ENCODE results near the gene FNDC8. TPM values are rescaled to one million over a fixed set of nuclear protein-coding genes. Genes with fewer than 3 reads are reported as not detected.

The FNDC8 gene
- total and polyA plus RNA-seq, 2 of the 8 experiments (the other 6 are each of a cell fraction or from before 2014, with no cell fraction given) = not detected

GRCh38 chr17:35094902-35095301 lies 26.5 kb upstream of the FNDC8 start:
- DNase-seq (ENCODE audit: low read depth in 1 of 2, low spot score in 2 of 2) (no peak), FAIRE-seq (no peak)
- Histone ChIP-seq H3K14ac (ENCODE audit: insufficient read length) (no peak overlapping the region), H3K9ac (replicated peaks in 1 of 4; ENCODE audit: extremely low read depth in 1 of 4, low read depth in 3 of 4, low read length in 3 of 4) (no peak overlapping the region), H3K9me3 (ENCODE audit: insufficient read depth in 2 of 2, low read depth in 1 of 2, low read length in 1 of 2) (no peaks in the 10 kb centered on the region), H3K23me2 (ENCODE audit: low read depth, low read length) (no peaks in the 10 kb centered on the region), H3K4me1 (replicated peaks in 1 of 4; ENCODE audit: control insufficient read depth in 3 of 4, insufficient read depth in 4 of 4, low read length in 3 of 4) (peaks cover 0 to 3% (median under 1%) of the 10 kb centered on the region in 4 experiments; a peak in 4 of 7 replicates), H2BK20ac (ENCODE audit: low read length) (no peak overlapping the region), H2BK5ac (ENCODE audit: low read depth, low read length) (no peak overlapping the region), H3K4me3 (ENCODE audit: extremely low read depth in 1 of 4, insufficient read depth in 2 of 4, low read depth in 3 of 4, low read length in 4 of 4) (no peak overlapping the region), H4K20me1 (replicated peaks in 1 of 2; ENCODE audit: control insufficient read depth in 1 of 2, insufficient read depth in 2 of 2, low read length in 2 of 2) (no peaks in the 10 kb centered on the region), H4K8ac (ENCODE audit: extremely low read depth, insufficient read depth, low read length) (no peak overlapping the region), H3K79me2 (ENCODE audit: control insufficient read depth in 1 of 2, insufficient read depth in 2 of 2, low read length in 2 of 2) (no peaks in the 10 kb centered on the region), H3K56ac (replicated peaks; ENCODE audit: insufficient read length, low read depth, low read length) (no peak overlapping the region), H3K27ac (ENCODE audit: low read depth, low read length) (no peak overlapping the region), H3K36me3 (ENCODE audit: control insufficient read depth in 2 of 4, insufficient read depth in 4 of 4, low read length in 3 of 4) (peaks cover 0 to 3% (median 0%) of the 10 kb centered on the region in 4 experiments; a peak in 3 of 8 replicates), H3K18ac (ENCODE audit: extremely low read depth, low read length) (no peak overlapping the region), H4K91ac (replicated peaks; ENCODE audit: insufficient read length, low read length) (no peak overlapping the region), H2BK120ac (replicated peaks; ENCODE audit: low read depth, low read length) (no peak overlapping the region), H2BK12ac (ENCODE audit: low read depth, low read length) (no peak overlapping the region), H3K79me1 (ENCODE audit: low read depth, low read length) (no peaks in the 10 kb centered on the region), H2AK5ac (ENCODE audit: low read depth, low read length) (no peak overlapping the region), H2AFZ (ENCODE audit: low read length) (no peak overlapping the region), H4K5ac (ENCODE audit: insufficient read length, low read depth, low read length) (no peak overlapping the region), H3K23ac (ENCODE audit: insufficient read length) (no peak overlapping the region), H2BK15ac (ENCODE audit: low read length) (no peak overlapping the region), H3K4me2 (ENCODE audit: insufficient read depth in 1 of 2, low read depth in 2 of 2, low read length in 2 of 2) (no peak overlapping the region), H3K27me3 (replicated peaks in 1 of 4; ENCODE audit: control insufficient read depth in 3 of 4, extremely low read depth in 1 of 4, insufficient read depth in 3 of 4, low read length in 3 of 4) (no peaks in the 10 kb centered on the region), H3K4ac (replicated peaks; ENCODE audit: insufficient read length, low read depth, low read length) (no peak overlapping the region)
- ChIA-PET POLR2A (ENCODE audit: partially characterized antibody) (interaction anchor here (0.6 to 3.3 kb wide), 9 partner anchors 9 to 115 kb away, joined by 3 to 15 read pairs (median 5); partner anchors contain the start of gene RAD51D), CTCF (ENCODE audit: partially characterized antibody) (interaction anchor here (0.7 to 4.7 kb wide), 5 partner anchors 11 to 106 kb away, joined by 3 to 26 read pairs (median 3); partner anchors contain the start of genes FNDC8 and RAD51D)
- WGBS, 2 experiments (ENCODE audit: extremely low coverage in 1 of 2, insufficient coverage in 1 of 2, insufficient read length in 1 of 2, insufficient replicate concordance in 2 of 2, low coverage in 1 of 2, low lambda C conversion rate in 2 of 2, missing lambda C conversion rate in 1 of 2) = 89% methylated on average over 2 of the region's 2 CpGs; no CpG with 5 or more reads in 1 of the 2 experiments
- TF ChIP-seq GABPA (IDR thresholded peaks at IDR 0.05; ENCODE audit: borderline replicate concordance, insufficient read depth, low read length) (no peak), MAX (IDR thresholded peaks at IDR 0.05) (no peak), KDM5A (IDR thresholded peaks at IDR 0.05; ENCODE audit: low read length) (no peak), GTF2F1 (IDR thresholded peaks at IDR 0.05; ENCODE audit: borderline replicate concordance, low read depth, low read length) (no peak), FOSL1 (IDR thresholded peaks at IDR 0.05; ENCODE audit: insufficient read depth, low read depth, low read length) (no peak), JUN (IDR thresholded peaks at IDR 0.05; ENCODE audit: low read depth, low read length) (no peak), NANOG (IDR thresholded peaks at IDR 0.05; ENCODE audit: insufficient read depth, low read depth, low read length, poor library complexity, severe bottlenecking) (no peak), EZH2 (IDR thresholded peaks at IDR 0.05; ENCODE audit: low read depth, low read length, severe bottlenecking) (no peak)
- TF ChIP-seq, protein P1, sequence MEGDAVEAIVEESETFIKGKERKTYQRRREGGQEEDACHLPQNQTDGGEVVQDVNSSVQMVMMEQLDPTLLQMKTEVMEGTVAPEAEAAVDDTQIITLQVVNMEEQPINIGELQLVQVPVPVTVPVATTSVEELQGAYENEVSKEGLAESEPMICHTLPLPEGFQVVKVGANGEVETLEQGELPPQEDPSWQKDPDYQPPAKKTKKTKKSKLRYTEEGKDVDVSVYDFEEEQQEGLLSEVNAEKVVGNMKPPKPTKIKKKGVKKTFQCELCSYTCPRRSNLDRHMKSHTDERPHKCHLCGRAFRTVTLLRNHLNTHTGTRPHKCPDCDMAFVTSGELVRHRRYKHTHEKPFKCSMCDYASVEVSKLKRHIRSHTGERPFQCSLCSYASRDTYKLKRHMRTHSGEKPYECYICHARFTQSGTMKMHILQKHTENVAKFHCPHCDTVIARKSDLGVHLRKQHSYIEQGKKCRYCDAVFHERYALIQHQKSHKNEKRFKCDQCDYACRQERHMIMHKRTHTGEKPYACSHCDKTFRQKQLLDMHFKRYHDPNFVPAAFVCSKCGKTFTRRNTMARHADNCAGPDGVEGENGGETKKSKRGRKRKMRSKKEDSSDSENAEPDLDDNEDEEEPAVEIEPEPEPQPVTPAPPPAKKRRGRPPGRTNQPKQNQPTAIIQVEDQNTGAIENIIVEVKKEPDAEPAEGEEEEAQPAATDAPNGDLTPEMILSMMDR (IDR thresholded peaks at IDR 0.05; ENCODE audit: control extremely low read depth in 1 of 3, insufficient read depth in 1 of 3, low read depth in 1 of 3, low read length in 3 of 3) = no peak
